ENCODE data around the gene WBP2NL. TPM values are rescaled to one million over a fixed set of nuclear protein-coding genes. Genes with fewer than 3 reads are reported as not detected.
"Not testable (repeated sequence)": the region's sequence is repeated elsewhere in the genome, so short reads cannot be mapped to it uniquely, and the experiment has no call there.

The WBP2NL gene
- polyA plus RNA-seq, 1 experiment, result 0.22 TPM

DNA sequence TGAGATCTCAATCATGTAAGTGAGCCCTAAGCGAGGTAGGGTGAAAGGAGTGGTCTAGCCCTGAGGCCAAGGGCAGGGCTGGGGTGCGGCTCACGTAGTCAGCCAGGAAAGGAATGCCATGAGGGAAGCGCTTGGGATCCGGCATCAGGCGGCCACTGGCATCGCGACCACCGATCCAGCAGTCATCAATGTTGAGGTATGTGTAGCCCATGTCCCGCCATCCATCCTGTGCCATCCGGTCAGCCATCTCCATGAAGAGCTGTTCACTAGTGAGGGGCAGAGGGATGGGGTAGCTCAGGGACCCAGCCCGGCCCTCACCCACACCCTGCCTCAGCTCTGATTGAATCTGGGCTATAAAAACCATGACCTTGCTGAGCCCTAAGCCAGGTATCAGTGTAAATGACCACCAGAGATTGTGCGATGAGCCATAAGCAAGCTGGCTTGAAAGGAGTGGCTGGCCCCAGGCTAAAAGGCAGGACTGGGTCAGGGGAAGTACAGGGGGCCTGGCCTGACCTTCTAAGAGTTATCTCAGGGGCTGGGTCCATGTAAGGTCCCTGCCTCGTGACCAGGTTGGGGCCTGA, 69.2 kb downstream of the WBP2NL start:
- CTCF ChIA-PET, result interaction anchor here (2.1 kb wide), 1 partner anchor 9 kb away, joined by 5 read pairs; no protein-coding TSS in a partner anchor
- H3K27me3 ChIP-seq (ENCODE audit: control insufficient read depth, insufficient read depth, low read length), result no peaks in the 10 kb centered on the region

DNA sequence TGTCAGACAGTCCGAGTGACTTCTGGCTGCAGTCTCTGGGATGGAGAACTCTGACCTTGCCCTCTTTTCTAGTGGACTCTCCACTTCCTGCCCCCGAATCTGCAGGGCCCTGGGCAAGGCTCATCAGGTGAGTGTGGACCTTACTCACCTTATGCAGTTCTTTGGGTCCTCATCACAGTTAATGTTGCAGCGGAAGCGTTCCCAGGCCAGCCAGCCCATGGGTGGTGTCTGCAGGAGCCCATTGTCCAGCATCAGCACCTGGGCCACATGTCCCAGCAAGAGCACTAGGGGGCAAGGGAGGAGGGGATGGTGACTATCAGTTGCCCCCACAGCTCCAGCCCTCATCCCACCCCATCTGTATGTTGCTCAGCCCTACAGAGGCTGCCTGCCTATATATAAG, 69.7 kb downstream of the WBP2NL start:
- TF ChIP-seq, protein P1, sequence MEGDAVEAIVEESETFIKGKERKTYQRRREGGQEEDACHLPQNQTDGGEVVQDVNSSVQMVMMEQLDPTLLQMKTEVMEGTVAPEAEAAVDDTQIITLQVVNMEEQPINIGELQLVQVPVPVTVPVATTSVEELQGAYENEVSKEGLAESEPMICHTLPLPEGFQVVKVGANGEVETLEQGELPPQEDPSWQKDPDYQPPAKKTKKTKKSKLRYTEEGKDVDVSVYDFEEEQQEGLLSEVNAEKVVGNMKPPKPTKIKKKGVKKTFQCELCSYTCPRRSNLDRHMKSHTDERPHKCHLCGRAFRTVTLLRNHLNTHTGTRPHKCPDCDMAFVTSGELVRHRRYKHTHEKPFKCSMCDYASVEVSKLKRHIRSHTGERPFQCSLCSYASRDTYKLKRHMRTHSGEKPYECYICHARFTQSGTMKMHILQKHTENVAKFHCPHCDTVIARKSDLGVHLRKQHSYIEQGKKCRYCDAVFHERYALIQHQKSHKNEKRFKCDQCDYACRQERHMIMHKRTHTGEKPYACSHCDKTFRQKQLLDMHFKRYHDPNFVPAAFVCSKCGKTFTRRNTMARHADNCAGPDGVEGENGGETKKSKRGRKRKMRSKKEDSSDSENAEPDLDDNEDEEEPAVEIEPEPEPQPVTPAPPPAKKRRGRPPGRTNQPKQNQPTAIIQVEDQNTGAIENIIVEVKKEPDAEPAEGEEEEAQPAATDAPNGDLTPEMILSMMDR (IDR thresholded peaks at IDR 0.05; ENCODE audit: insufficient read depth, low read depth, low read length), result no peak
- DNase-seq (ENCODE audit: low read depth), result no peak
- CTCF ChIA-PET, result interaction anchor here (2.1 kb wide), 1 partner anchor 10 kb away, joined by 5 read pairs; no protein-coding TSS in a partner anchor
- H3K4me3 ChIP-seq (ENCODE audit: low read depth, low read length), result no peak overlapping the region
- peaks cover 4% of the 10 kb centered on the region for H3K36me3 ChIP-seq (ENCODE audit: control insufficient read depth, insufficient read depth, low read length)
- H3K27me3 ChIP-seq (ENCODE audit: control insufficient read depth, insufficient read depth, low read length), result no peaks in the 10 kb centered on the region
- POLR2A ChIA-PET, result no interaction called here

More for the DNA sequence above, 69.2 kb downstream of the WBP2NL start:
- TF ChIP-seq, protein P1 (IDR thresholded peaks at IDR 0.05; ENCODE audit: insufficient read depth, low read depth, low read length), result no peak
- POLR2A ChIA-PET, result no interaction called here
- no peak overlapping the region for H3K4me3 ChIP-seq (ENCODE audit: low read depth, low read length)
- peaks cover 4% of the 10 kb centered on the region for H3K36me3 ChIP-seq (ENCODE audit: control insufficient read depth, insufficient read depth, low read length)
- no peak for DNase-seq (ENCODE audit: low read depth)

GRCh38 chr22:42069801-42070516, 71.4 kb downstream of the WBP2NL start:
- Histone ChIP-seq H3K27me3 (ENCODE audit: control insufficient read depth, insufficient read depth, low read length) (no peaks in the 10 kb centered on the region), H3K4me3 (ENCODE audit: low read depth, low read length) (peak overlapping the region; percentile 51), H3K36me3 (ENCODE audit: control insufficient read depth, insufficient read depth, low read length) (peaks cover 4% of the 10 kb centered on the region)
- TF ChIP-seq, protein P1 (IDR thresholded peaks at IDR 0.05; ENCODE audit: insufficient read depth, low read depth, low read length), result no peak
- ChIA-PET CTCF (interaction anchor here (0.6 to 1.3 kb wide), 5 partner anchors 10 to 293 kb away, joined by 3 to 4 read pairs (median 3); partner anchors contain the start of gene SMDT1), POLR2A (no interaction called here)
- no peak for DNase-seq (ENCODE audit: low read depth)

DNA sequence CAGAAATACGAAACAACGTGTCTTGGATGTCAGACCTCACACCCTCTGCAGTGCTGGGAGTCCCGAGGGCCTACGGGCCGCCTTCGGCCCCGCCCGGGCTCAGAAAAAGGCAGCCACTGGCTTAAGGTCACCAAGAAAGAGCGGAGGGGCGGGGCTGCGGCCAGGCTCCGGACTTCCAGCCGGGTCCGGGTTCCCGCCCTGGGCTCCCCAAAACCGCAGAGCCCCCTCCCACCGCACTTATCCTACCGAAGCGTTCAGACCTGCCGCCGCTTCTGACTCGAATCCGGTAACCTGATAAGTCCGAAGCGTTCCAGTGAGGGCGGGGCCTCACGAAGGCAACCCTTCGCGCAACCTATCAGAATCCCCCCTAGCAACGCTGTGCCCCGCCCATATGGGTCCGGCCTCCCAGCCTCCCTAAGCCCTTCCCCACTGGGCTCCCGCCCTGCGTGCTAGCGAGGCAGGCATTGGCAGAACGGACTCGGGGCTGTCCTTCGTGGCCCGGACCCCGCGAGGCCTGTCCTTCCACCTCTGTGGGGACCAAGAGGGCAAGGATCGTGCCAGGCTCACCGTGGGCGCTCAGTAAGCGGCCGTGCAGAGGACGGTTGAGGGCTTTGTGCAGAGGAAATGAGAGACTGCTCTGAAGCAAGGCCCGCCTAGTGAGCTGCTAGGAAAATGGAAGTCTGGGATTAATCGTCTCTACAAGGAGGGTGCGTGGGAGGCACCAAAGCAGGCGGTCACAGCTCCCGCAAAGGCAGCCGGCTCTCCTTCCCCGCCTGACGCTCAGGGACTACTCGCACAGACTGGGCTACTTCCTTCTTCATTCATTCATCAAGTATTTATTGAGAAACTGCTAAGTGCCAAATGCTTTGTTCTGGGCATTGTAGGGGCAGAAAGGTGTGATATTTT, 72.2 kb downstream of the WBP2NL start, which contains the start of gene NAGA:
TSS of gene NAGA (minus strand) at position 296 of the 906 bp plus-strand sequence. CDS start 515 bp downstream, outside the sequence.
- DNase-seq (ENCODE audit: low read depth), result peak; percentile 79
- CTCF ChIA-PET, result interaction anchor here (0.7 to 1.3 kb wide), 4 partner anchors 9 to 104 kb away, joined by 3 to 4 read pairs (median 3); partner anchors contain the start of gene SMDT1
- no peaks in the 10 kb centered on the region for H3K27me3 ChIP-seq (ENCODE audit: control insufficient read depth, insufficient read depth, low read length)
- TF ChIP-seq, protein P1 (IDR thresholded peaks at IDR 0.05; ENCODE audit: insufficient read depth, low read depth, low read length), result no peak
- H3K36me3 ChIP-seq (ENCODE audit: control insufficient read depth, insufficient read depth, low read length), result peaks cover 6% of the 10 kb centered on the region
- POLR2A ChIA-PET, result no interaction called here
- peak within 1 kb of the TSS; percentile 51 for H3K4me3 ChIP-seq (ENCODE audit: low read depth, low read length)

- CTCF ChIA-PET, result interaction anchor here (0.6 kb wide), 1 partner anchor 115 kb away, joined by 3 read pairs; no protein-coding TSS in a partner anchor
- DNase-seq (ENCODE audit: low read depth); H3K36me3 ChIP-seq (ENCODE audit: control insufficient read depth, insufficient read depth, low read length); H3K4me3 ChIP-seq (ENCODE audit: low read depth, low read length); POLR2A ChIA-PET; H3K27me3 ChIP-seq (ENCODE audit: control insufficient read depth, insufficient read depth, low read length): not testable (repeated sequence)
These were observed 72.9 kb downstream of the WBP2NL start for GRCh38 chr22:42071508-42071907.

All from BJ (cell line).